ENCODE measurements around the gene PSMD8.
"Not testable (repeated sequence)": the region's sequence is repeated elsewhere in the genome, so short reads cannot be mapped to it uniquely, and the experiment has no call there.

DNA sequence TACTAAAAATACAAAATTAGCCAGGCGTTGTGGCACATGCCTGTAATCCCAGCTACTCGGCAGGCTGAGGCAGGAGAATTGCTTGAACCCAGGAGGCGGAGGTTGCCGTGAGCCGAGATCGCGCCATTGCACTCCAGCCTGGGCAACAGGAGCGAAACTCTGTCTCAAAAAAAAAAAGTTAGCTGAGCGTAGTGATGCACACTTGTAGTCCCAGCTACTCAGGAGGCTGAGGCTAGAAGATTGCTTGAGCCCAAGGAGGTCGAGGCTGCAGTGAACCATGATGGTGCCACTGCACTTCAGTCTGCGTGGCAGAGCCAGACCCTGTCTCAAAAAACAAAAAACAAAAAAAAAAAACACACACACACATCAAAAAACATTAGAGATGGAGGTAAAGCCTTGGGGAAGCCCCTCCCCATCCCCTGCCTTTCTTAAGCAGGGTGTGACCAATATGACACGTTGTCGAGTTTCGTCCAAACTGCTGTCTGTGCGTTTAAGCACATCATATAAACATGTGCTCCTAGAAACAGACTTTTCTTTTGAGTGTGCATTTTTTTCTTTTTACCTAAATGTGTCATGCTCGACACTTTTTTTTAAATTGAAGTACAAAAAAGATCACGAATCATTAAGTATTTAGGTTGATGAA is 52.8 kb downstream of the PSMD8 start:
- not testable (repeated sequence) for TF ChIP-seq CTCF (conservative IDR thresholded peaks at IDR 0.05; ENCODE audit: low read length); EZH2phosphoT487 (IDR thresholded peaks at IDR 0.05; ENCODE audit: borderline replicate concordance)
